GM23248 (cell line): Measurements from ENCODE around the gene ACIN1. TPM values are rescaled to one million over a fixed set of nuclear protein-coding genes. Genes with fewer than 3 reads are reported as not detected.

Experiments used
- DNase-seq: peaks from one replicate; pipeline ENCODE4 v3.0.0-alpha.2; 2015
- H2AFZ ChIP-seq: fragments of 200-600 bp; sonication (generic); 2 replicates; pipeline ENCODE4 v1.6.1; 2016; ENCODE audit warnings: antibody characterized with exemption
- H3F3A ChIP-seq: fragments of 200-600 bp; sonication (generic); 2 replicates; pipeline ENCODE4 v1.6.1; 2016; ENCODE audit warnings: mild to moderate bottlenecking, antibody characterized with exemption, mixed run types; ENCODE audit not compliant: insufficient read depth
- H3K27ac ChIP-seq: fragments of 200-600 bp; sonication (generic); 2 replicates; pipeline ENCODE4 v1.5.1; 2016; ENCODE audit warnings: mild to moderate bottlenecking
- H3K27me3 ChIP-seq: fragments of 200-600 bp; sonication (generic); replicated peaks from 2 replicates; pipeline ENCODE4 v1.6.1; 2016; ENCODE audit warnings: mild to moderate bottlenecking; ENCODE audit not compliant: insufficient read depth
- H3K36me3 ChIP-seq: fragments of 200-600 bp; sonication (generic); 2 replicates; pipeline ENCODE4 v1.6.1; 2016; ENCODE audit warnings: low read depth, mild to moderate bottlenecking
- H3K4me1 ChIP-seq: fragments of 200-600 bp; sonication (generic); 2 replicates; pipeline ENCODE4 v1.6.1; 2016; ENCODE audit warnings: mild to moderate bottlenecking; ENCODE audit not compliant: insufficient read depth
- H3K4me2 ChIP-seq: fragments of 200-600 bp; sonication (generic); one replicate; pipeline ENCODE4 v1.6.1; 2016; ENCODE audit warnings: mild to moderate bottlenecking; ENCODE audit not compliant: unreplicated experiment
- H3K4me3 ChIP-seq: fragments of 200-600 bp; sonication (generic); 2 replicates; pipeline ENCODE4 v1.5.1; 2016; ENCODE audit warnings: mild to moderate bottlenecking
- H3K79me2 ChIP-seq: fragments of 200-600 bp; sonication (generic); 2 replicates; pipeline ENCODE4 v1.6.1; 2016; ENCODE audit warnings: mild to moderate bottlenecking; ENCODE audit not compliant: insufficient read depth
- H3K9ac ChIP-seq: fragments of 200-600 bp; sonication (generic); 2 replicates; pipeline ENCODE4 v1.6.1; 2016; ENCODE audit warnings: mild to moderate bottlenecking
- H3K9me2 ChIP-seq: fragments of 200-600 bp; sonication (generic); 2 replicates; pipeline ENCODE4 v1.6.1; 2016; ENCODE audit warnings: mixed run types, mild to moderate bottlenecking, moderate library complexity; ENCODE audit not compliant: insufficient read depth
- H3K9me3 ChIP-seq: fragments of 200-600 bp; sonication (generic); one replicate; pipeline ENCODE4 v1.6.1; 2017; ENCODE audit warnings: low read depth
- H4K20me1 ChIP-seq: fragments of 200-600 bp; sonication (generic); 2 replicates; pipeline ENCODE4 v1.6.0; 2016; ENCODE audit not compliant: insufficient read depth
- EZH2 ChIP-seq: fragments of 200-600 bp; sonication (generic); IDR thresholded peaks from 2 replicates; pipeline ENCODE4 v1.6.1; 2018; ENCODE audit warnings: antibody characterized with exemption, mild to moderate bottlenecking; ENCODE audit not compliant: insufficient read depth, poor library complexity, severe bottlenecking
- EZH2phosphoT487 ChIP-seq: fragments of 200-600 bp; sonication (generic); IDR thresholded peaks from 2 replicates; pipeline ENCODE4 v1.6.1; 2018; ENCODE audit warnings: antibody characterized with exemption, moderate library complexity, mild to moderate bottlenecking, low read depth; ENCODE audit not compliant: insufficient read depth
- WGBS, 2 experiments: methylation state at CpG; one replicate each; pipeline ENCODE4 v1.1.6; 2015 to 2017; ENCODE audit warnings: low lambda C conversion rate in 2 of 2, low coverage in 1 of 2; ENCODE audit errors: missing lambda C conversion rate in 2 of 2; 5-methylcytosine and 5-hydroxymethylcytosine counted together
- in situ Hi-C: fragments of 300-500 bp; cut with MboI; formaldehyde crosslinking; loops from 2 replicates; pipeline ENCODE4 v1.15.0; 2020
- polyA plus RNA-seq: library from polyadenylated mRNA; unstranded; fragments of >200 nt; fragmentation: Nextera tagmentation; extraction: Ambion mirVana; gene quantifications from 2 replicates; pipeline ENCODE4 v1.2.1, GENCODE V29; 2016
- total RNA-seq: library from RNA; depleted of rRNA; stranded (reverse); fragments of >200 nt; shearing (Covaris generic); gene quantifications from 2 replicates; pipeline ENCODE4 v1.2.3, GENCODE V29; 2014

Gene ACIN1
- total and polyA plus RNA-seq, 2 experiments from 2014 or later = 35.5 to 63.7 TPM

DNA sequence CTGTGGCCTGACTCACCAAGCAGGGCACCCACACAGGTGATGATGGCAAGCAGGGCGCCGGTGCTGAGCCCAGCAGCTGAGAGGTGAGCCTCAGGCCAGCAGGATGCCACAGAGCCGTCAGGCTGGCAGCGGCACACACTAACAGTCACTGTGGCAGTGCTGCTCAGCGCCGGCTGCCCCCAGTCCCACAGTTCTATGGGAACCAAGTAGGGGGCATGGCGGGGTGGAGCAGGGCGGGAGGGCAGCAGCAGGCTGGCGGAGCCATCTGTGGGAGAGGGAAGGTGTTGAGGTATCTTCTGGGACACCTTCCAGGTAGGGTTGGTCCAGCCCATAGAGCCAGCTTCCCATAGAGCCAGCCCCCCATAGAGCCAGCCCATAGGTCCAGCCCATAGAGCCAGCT lies 45.9 kb downstream of the ACIN1 start:
- WGBS, 2 experiments = 93 to 96% methylated on average over 9 of the region's 9 CpGs
- TF ChIP-seq EZH2phosphoT487 (no peak), EZH2 (no peak)
- H4K20me1 ChIP-seq = no peaks in the 10 kb centered on the region
- H3F3A ChIP-seq = no peaks in the 10 kb centered on the region; the same call in 1 of the 2 replicates
- no peaks in the 10 kb centered on the region for H3K9me2 ChIP-seq
- H3K9ac ChIP-seq = no peak overlapping the region
- no peaks in the 10 kb centered on the region for H3K27me3 ChIP-seq
- no peaks in the 10 kb centered on the region for H3K4me1 ChIP-seq
- DNase-seq = no peak
- H3K9me3 ChIP-seq = no peaks in the 10 kb centered on the region
- H3K36me3 ChIP-seq = no peaks in the 10 kb centered on the region
- H2AFZ ChIP-seq = no peak overlapping the region
- H3K4me2 ChIP-seq = no peak overlapping the region
- no peak overlapping the region for H3K4me3 ChIP-seq
- H3K27ac ChIP-seq = no peak overlapping the region
- in situ Hi-C loops = no loop called here
- H3K79me2 ChIP-seq = no peaks in the 10 kb centered on the region

DNA sequence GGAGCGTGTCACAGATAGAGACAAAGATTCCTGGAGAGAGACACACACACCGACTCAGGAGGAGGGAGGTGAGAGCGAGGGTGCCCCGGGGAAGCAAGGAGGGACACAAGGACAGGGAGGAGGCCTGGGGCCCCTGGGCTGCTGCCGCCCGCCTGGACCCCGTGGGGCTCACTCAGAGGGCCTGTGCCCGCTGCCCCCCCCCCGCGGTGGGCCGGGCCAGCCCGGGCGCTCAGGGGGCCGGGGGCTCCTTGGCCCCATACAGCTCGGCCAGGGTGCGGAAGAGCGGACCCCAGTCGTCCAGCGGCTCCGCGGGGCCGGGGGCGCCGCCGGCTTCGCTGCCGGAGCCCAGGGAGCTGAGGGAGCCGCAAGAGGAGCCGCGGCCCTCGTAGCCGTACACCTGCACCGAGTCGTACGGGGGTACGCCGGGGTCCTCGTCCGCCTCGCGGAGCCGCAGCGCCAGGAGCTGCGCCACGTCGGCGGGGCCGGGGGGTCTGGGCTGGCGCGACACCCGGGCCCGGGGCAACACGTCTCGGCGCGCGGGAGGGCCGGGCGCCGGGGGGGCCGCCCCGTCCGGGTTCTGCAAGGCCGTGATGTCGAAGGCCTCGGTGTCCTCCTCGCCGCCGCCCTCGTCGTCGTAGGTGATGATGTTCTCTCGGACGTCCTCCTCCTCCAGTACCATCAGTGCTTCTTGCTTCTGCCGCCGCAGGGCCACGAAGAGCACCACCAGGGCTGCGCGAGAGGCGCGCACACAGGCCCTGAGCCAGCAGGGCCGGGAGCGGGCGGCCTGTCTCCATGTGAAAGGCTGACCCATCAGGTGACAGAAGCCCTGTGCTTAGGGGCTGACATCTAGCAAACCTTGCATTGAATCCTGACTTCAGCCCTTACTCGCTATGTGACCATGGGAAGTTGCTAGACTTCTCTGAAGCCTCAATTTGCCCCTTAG lies 46.9 kb downstream of the ACIN1 start:
- Histone ChIP-seq H2AFZ (no peak overlapping the region), H3K36me3 (no peaks in the 10 kb centered on the region)
- TF ChIP-seq EZH2phosphoT487 = no peak

DNA sequence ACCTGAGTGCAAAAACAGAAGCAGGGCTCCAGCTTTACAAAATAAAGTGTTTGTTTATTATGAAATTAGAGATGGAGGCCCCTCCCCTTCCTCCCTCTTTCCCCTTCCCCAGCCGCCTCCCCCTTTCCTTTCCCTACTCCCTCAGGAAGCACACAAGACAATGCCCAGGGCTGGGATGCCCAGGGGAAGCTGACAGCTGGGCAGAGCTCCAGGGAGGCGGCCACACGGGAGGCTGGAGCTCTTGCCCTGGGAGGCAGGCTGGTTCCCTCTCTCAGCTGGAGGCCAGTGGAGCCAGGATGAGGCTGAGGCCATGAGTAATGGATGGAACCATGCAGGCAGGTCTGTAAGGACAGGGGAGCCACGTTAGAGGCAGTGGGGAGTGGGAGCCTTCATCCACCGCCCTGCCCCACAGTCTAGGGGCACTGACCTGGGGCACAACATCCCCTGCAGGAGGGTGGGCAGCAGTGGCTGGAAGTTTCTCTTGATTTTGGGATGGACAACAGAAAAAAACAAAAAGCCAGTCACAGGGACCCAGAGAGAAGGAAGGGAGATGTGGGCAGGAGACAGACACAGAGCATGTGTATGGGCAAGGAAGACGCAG lies 47.8 kb downstream of the ACIN1 start:
- H3F3A ChIP-seq = no peaks in the 10 kb centered on the region; the same call in 1 of the 2 replicates
- no peaks in the 10 kb centered on the region for H3K9me3 ChIP-seq
- no peak overlapping the region for H3K4me3 ChIP-seq
- H2AFZ ChIP-seq = no peak overlapping the region
- H3K36me3 ChIP-seq = no peaks in the 10 kb centered on the region
- H3K4me1 ChIP-seq = no peaks in the 10 kb centered on the region
- TF ChIP-seq EZH2phosphoT487 (no peak), EZH2 (no peak)
- H4K20me1 ChIP-seq = no peaks in the 10 kb centered on the region
- no peak for DNase-seq
- in situ Hi-C loops = no loop called here
- H3K9me2 ChIP-seq = no peaks in the 10 kb centered on the region
- 90 to 92% methylated on average over 6 of the region's 6 CpGs for WGBS, 2 experiments
- H3K27me3 ChIP-seq = no peaks in the 10 kb centered on the region
- no peak overlapping the region for H3K27ac ChIP-seq
- no peaks in the 10 kb centered on the region for H3K79me2 ChIP-seq
- H3K9ac ChIP-seq = no peak overlapping the region
- H3K4me2 ChIP-seq = no peak overlapping the region

More for the DNA sequence above, 46.9 kb downstream of the ACIN1 start:
- no peak overlapping the region for H3K27ac ChIP-seq
- H3F3A ChIP-seq = no peaks in the 10 kb centered on the region; the same call in 1 of the 2 replicates
- no peaks in the 10 kb centered on the region for H3K9me2 ChIP-seq
- H3K4me2 ChIP-seq = no peak overlapping the region
- no peak for DNase-seq
- in situ Hi-C loops = no loop called here
- WGBS, 2 experiments = 82 to 94% methylated on average over 23 to 77 of the region's 85 CpGs
- H4K20me1 ChIP-seq = no peaks in the 10 kb centered on the region
- no peak overlapping the region for H3K4me3 ChIP-seq
- no peak overlapping the region for H3K9ac ChIP-seq
- H3K9me3 ChIP-seq = no peaks in the 10 kb centered on the region
- H3K27me3 ChIP-seq = no peaks in the 10 kb centered on the region
- H3K79me2 ChIP-seq = no peaks in the 10 kb centered on the region
- no peaks in the 10 kb centered on the region for H3K4me1 ChIP-seq

DNA sequence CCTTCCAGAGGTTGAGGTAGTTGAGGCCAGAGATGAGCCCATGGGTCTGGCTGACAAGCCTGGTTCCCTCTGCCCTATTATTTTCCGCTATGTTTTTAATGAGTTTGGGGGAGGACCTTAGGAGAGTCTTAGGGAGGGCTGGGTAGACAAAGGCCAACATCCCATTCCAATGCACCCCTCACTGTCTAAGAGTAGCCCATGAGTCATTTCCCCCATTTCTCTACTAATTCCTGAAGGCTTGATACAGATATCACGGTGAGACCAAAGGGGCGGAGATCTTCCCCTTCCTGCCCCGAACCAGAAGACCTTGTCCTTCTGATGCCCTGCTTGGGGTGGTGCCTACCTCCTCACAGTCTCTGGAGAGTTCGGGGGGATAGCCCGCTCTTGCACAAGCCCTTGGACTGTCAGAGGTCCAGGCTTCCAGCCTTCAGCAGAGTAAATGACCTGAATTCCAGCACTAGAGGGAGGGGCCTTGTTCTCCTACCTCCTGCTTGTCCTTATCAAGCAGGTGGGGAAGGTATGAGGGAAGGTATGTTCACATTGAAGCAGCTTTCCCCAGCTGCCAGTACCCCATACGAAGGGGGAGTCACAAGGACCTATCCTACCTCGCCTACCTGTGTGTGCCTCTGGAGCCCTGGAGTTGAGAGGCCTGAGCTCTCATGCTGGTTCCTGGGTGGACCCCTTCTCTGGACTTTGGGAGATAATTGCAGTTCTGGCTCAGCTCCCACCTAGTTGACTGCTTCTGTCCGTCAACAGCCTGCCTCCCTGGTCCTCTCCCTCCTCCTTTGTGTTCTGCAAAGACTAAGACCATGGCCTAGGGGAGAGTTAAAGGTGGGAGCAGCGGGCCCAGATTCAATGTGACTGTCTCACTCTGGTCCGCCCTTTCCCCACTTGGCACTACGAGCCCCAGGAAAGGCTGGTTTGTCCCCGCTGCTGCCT lies 49.2 kb downstream of the ACIN1 start:
- Histone ChIP-seq H3K4me1 (no peaks in the 10 kb centered on the region), H3K9ac (no peak overlapping the region), H3K4me3 (no peak overlapping the region), H3K9me2 (no peaks in the 10 kb centered on the region), H3K27ac (no peak overlapping the region), H3K4me2 (no peak overlapping the region), H3K36me3 (no peaks in the 10 kb centered on the region), H3K27me3 (no peaks in the 10 kb centered on the region), H3K9me3 (no peaks in the 10 kb centered on the region), H2AFZ (no peak overlapping the region), H3F3A (no peaks in the 10 kb centered on the region), H4K20me1 (no peaks in the 10 kb centered on the region), H3K79me2 (no peaks in the 10 kb centered on the region)
- 86 to 87% methylated on average over 13 of the region's 13 CpGs for WGBS, 2 experiments
- DNase-seq = no peak
- in situ Hi-C loops = no loop called here
- no peak for TF ChIP-seq EZH2phosphoT487
- TF ChIP-seq EZH2 = no peak
